Stimulated activated naive CD8-positive, alpha-beta T cell treated with anti-CD3 and anti-CD28 coated beads, Interleukin-15, Interleukin-2, amounts not matched to agents 100 U/mL and 50 U/mL, for 24 hours (primary cell): ENCODE results near the gene TRAPPC1.

Source experiments
- ATAC-seq: fragments of 150-1000 bp; cut with Tn5 transposase; one replicate; pipeline ENCODE4 v1.10.0; 2021
- DNase-seq: peaks from one replicate; pipeline ENCODE4 v3.0.0; 2021

Gene TRAPPC1

DNA sequence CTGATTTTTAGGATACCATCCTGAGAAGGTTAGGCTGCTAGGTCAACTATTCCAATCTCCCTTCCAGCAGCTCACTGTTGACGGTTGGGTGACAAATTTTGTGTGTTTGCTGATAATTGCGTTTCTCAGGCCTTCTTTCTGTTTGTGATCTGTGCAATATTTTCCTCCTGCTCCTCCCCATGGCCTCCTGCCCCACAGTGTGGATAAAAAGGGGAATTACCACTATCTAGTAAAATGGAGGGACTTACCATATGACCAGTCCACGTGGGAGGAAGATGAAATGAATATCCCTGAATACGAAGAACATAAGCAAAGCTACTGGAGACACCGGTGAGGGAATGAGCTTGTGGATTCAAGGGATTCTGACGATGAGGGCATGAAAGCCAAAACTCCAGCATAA lies 34.0 kb downstream of the TRAPPC1 start:
- no peak for DNase-seq

DNA sequence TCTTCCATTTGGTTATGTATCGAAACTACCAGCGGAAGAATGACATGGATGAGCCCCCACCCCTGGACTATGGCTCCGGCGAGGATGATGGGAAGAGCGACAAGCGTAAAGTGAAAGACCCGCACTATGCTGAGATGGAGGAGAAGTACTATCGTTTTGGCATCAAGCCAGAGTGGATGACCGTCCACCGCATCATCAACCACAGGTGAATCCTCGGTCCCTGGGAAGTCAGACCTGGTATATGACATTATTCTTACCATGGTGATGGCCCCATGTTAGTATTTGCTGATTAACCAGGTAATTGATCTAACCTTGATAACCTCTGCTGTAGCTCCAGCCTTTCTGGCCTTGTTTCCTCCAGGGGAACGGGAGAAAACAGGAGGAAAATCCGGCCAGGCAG lies 34.7 kb downstream of the TRAPPC1 start:
- no peak for DNase-seq
- ATAC-seq = no peak

More for the DNA sequence above, 34.0 kb downstream of the TRAPPC1 start:
- ATAC-seq = peak; percentile 73

- DNase-seq = no peak
- ATAC-seq = no peak
Observed at GRCh38 chr17:7894866-7895265, 36.9 kb downstream of the TRAPPC1 start.

- no peak for ATAC-seq
Observed at GRCh38 chr17:7894226-7894625, 37.5 kb downstream of the TRAPPC1 start.

DNA sequence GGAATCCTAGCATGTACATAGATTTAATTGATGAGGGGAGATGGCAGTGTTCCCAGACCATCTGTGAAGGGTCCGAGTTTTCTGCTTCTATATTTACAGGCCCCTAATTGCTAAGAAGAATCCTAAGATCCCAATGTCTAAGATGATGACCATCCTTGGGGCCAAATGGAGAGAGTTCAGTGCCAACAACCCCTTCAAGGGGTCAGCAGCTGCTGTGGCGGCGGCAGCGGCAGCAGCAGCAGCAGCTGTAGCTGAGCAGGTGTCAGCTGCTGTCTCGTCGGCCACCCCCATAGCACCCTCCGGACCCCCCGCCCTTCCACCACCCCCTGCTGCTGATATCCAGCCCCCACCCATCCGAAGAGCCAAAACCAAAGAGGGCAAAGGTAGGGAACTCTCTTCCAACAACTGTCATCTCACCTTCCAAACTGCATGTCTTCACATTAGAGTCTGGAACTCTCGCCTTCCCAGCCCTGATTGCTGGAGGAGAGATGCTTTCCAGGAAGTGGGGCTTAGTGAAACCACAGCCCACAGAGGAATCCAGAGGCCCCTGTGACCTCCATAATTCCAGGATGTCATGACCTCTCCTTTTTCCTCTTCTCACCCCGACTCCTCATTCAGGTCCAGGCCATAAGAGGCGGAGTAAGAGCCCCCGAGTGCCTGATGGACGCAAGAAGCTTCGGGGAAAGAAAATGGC lies 38.4 kb downstream of the TRAPPC1 start:
- no peak for ATAC-seq
- no peak for DNase-seq

More at GRCh38 chr17:7894226-7894625, 37.5 kb downstream of the TRAPPC1 start:
- no peak for DNase-seq

DNA sequence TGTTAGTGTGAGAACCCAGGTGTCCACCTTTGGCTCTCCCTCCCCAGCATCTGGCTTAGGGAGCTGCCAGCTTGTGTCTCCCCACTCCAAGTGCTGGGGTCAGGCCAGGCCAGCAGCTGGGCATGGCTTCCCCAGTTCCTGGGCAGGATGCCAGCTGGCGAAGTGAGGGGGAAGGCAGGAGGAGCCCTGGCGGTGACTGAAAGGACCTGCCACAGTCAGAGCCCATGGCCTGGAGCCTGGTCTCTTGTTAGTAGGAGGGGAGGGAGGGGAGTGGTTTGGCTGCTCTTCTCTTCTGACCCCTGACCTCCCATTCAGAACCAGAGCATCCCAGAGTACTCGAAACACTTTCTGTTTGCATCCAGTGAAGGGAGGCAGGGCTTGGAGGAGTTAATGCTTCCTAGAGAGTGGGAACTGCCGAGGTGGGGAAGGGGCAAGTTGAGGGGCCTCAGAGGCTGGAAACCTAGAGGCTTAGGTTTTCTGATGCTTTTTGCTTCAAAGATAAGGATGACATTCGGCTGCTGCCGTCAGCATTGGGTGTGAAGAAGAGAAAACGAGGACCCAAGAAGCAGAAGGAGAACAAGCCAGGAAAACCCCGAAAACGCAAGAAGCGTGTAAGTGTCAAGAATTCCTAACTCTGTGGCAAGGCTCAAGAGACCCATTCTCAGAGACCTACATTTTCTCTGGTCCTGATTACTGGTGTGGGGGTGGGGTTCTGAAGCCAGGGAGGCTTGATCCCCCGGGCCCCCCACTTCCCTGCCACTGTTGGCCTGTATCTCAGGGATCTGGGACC lies 42.4 kb downstream of the TRAPPC1 start:
- no peak for ATAC-seq

GRCh38 chr17:7888184-7888920 lies 43.4 kb downstream of the TRAPPC1 start, which contains the start of gene CHD3:
TSS of gene CHD3 (plus strand) at chr17:7888789. CDS start at chr17:7889001, 212 bp downstream.
- ATAC-seq (peak; percentile 20), DNase-seq (peak; percentile 66)

More for the DNA sequence above, 42.4 kb downstream of the TRAPPC1 start:
- DNase-seq = peak; percentile 62

GRCh38 chr17:7887482-7888183 lies 44.1 kb downstream of the TRAPPC1 start:
- DNase-seq (peak; percentile 85), ATAC-seq (peak; percentile 74)

DNA sequence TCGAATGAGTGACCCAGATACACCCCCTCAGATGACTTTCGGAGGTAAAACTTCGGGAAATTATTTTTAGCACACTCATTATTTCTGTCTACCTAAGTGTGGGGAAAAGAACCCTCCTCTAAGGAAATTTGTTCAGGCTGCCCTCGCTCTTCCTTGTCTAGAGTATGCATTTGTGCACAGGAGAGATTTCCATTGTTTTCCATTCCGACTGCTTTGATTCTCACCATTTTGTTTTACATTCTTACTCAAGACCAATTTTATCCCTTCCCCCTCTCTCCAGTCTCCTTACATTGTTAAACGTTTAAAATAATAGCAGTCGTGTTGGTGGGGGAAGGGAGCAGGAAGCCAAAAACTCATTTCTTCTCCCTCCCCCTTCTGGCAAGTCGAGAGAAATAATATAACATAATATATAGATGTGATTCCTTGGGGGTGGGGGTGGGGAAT lies 44.7 kb downstream of the TRAPPC1 start:
- DNase-seq = no peak
- ATAC-seq = no peak

GRCh38 chr17:7886227-7887037 lies 45.3 kb downstream of the TRAPPC1 start:
- ATAC-seq (peak; percentile 7), DNase-seq (peak; percentile 73)

GRCh38 chr17:7885367-7886226 lies 46.1 kb downstream of the TRAPPC1 start:
- DNase-seq (peak; percentile 66), ATAC-seq (peak; percentile 8)

DNA sequence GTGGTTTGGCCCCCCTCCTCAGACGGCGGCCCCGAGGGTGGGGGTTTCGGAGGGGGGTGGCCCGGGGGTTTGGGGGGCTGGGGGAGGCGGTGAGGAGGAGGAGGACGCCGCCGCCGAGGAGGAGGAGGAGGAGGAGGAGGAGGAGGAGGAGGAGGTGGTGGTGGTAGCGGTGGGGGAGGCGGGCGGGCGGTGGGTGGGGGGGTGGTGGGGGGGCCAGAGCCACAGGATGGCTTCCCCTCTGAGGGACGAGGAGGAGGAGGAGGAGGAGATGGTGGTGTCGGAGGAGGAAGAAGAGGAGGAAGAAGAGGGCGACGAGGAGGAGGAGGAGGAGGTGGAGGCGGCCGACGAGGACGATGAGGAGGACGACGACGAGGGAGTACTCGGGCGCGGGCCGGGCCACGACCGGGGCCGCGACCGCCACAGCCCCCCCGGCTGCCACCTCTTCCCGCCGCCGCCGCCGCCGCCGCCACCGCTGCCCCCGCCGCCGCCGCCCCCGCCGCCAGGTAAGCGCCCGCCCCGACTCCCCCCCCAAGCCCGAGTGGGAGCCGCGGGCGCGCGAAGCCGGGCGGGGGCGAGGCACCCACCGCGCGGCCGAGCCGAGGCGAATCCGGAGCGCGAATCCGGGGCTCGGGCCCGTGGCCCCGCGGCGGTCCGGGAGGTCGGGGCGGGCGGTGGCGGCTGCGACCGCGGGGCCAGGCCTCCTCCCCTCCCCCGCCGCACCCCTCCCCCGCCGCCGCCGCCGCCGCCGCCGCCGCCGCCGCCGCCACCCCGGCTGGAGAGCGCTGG lies 47.0 kb downstream of the TRAPPC1 start:
- ATAC-seq (no peak), DNase-seq (peak; percentile 44)

DNA sequence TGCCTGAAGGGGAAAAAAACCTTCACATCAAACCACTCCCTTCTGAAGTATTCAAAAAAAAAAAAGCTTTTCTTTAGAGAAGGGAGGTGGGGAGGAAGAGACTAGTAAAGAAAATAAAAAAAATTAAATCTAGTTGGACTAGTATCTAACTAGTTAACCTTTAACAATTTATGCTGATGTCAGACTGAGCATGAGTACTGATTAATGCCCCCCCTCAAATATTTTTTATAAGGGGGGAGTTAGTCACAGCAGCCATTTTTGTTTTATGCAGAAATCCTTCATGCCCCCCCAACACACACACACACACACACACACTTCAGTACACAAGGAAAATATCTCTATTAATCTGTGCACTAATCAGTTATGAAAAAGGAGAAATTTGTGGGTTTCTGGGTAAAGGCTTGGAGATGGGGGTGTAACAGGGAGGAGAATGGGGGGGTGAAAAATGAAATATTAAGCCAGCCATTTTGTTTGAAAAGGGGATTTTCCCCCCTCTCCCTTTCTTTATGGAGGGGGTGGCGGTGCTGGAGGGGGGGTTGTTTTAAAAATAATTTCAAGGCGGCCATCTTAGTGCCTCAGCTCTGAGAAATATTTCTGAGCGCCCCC lies 47.9 kb downstream of the TRAPPC1 start:
- DNase-seq = no peak
- ATAC-seq = no peak

- no peak for DNase-seq
- ATAC-seq = no peak
Observed at GRCh38 chr17:7882629-7883028, 49.1 kb downstream of the TRAPPC1 start.

DNA sequence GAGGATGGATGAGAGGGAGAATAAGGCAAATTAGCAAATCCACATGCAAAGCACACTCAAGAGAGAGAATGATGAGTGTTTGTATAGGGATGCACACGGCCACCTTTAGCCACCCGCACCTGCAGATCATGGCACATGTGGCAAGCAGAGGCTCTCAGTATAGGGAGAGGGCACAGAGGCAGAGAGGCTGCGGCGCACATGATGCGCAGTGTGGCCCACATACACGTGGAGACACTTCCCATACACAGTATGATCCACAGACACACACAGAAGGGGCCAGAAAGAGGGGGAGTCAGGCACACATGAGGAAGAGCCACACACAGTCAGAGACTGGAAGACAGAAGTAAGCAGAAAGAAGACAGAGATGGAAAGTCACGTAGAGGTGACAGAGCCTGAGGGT lies 49.7 kb downstream of the TRAPPC1 start:
- ATAC-seq (no peak), DNase-seq (no peak)

- DNase-seq (no peak), ATAC-seq (no peak)
Observed at GRCh38 chr17:7881276-7882054, 50.3 kb downstream of the TRAPPC1 start.
